ENCODE data around the gene GUCY2F. TPM values are rescaled to one million over a fixed set of nuclear protein-coding genes. Genes with fewer than 3 reads are reported as not detected.

Gene GUCY2F
- total RNA-seq, 1 donor from 2014 or later: 0.07 TPM

GRCh38 chrX:109374262-109374960 lies 107.5 kb downstream of the GUCY2F start:
- Mint-ChIP-seq H3K27me3 (ENCODE audit: insufficient read depth, low read depth) (no peaks in the 10 kb centered on the region), H3K4me3 (no peak overlapping the region), H3K36me3 (no peaks in the 10 kb centered on the region), H3K9me3 (no peaks in the 10 kb centered on the region), H3K27ac (no peak overlapping the region), H3K4me1 (peaks cover 22% of the 10 kb centered on the region)
- H3K9ac ChIP-seq: no peak overlapping the region
- H2AFZ ChIP-seq (replicated peaks): no peak overlapping the region
- no peak for TF ChIP-seq CTCF (IDR thresholded peaks at IDR 0.05)
- no peak for TF ChIP-seq EZH2phosphoT487 (IDR thresholded peaks at IDR 0.05)
- no peaks in the 10 kb centered on the region for H4K20me1 ChIP-seq (ENCODE audit: low read depth)
- no peak overlapping the region for H3K4me3 ChIP-seq
- peaks cover 17% of the 10 kb centered on the region for H3K4me1 ChIP-seq
- no peaks in the 10 kb centered on the region for H3K9me3 ChIP-seq (ENCODE audit: low read depth)
- no peak for DNase-seq (ENCODE audit: low spot score)
- H3F3A ChIP-seq (ENCODE audit: low read depth): no peaks in the 10 kb centered on the region
- no peak overlapping the region for H3K4me2 ChIP-seq
- H3K27me3 ChIP-seq: no peaks in the 10 kb centered on the region
- no peaks in the 10 kb centered on the region for H3K79me2 ChIP-seq (ENCODE audit: low read depth)
- no peak overlapping the region for H3K27ac ChIP-seq
- H3K36me3 ChIP-seq: no peaks in the 10 kb centered on the region

GRCh38 chrX:109373468-109373867 lies 108.4 kb downstream of the GUCY2F start:
- no peaks in the 10 kb centered on the region for H3K27me3 ChIP-seq
- H3F3A ChIP-seq (ENCODE audit: low read depth): no peaks in the 10 kb centered on the region
- no peaks in the 10 kb centered on the region for H3K36me3 Mint-ChIP-seq
- H3K27me3 Mint-ChIP-seq (ENCODE audit: insufficient read depth, low read depth): no peaks in the 10 kb centered on the region
- no peak overlapping the region for H2AFZ ChIP-seq (replicated peaks)
- H3K79me2 ChIP-seq (ENCODE audit: low read depth): no peaks in the 10 kb centered on the region
- DNase-seq (ENCODE audit: low spot score): no peak
- H3K27ac ChIP-seq: no peak overlapping the region
- no peaks in the 10 kb centered on the region for H4K20me1 ChIP-seq (ENCODE audit: low read depth)
- peaks cover 22% of the 10 kb centered on the region for H3K4me1 Mint-ChIP-seq
- H3K9me3 ChIP-seq (ENCODE audit: low read depth): no peaks in the 10 kb centered on the region
- peaks cover 17% of the 10 kb centered on the region for H3K4me1 ChIP-seq
- no peak overlapping the region for H3K27ac Mint-ChIP-seq
- no peak overlapping the region for H3K9ac ChIP-seq
- no peak for TF ChIP-seq EZH2 (IDR thresholded peaks at IDR 0.05)
- TF ChIP-seq EZH2phosphoT487 (IDR thresholded peaks at IDR 0.05): no peak
- TF ChIP-seq CTCF (IDR thresholded peaks at IDR 0.05): no peak
- H3K4me3 Mint-ChIP-seq: no peak overlapping the region
- H3K9me3 Mint-ChIP-seq: peaks cover under 1% of the 10 kb centered on the region
- H3K36me3 ChIP-seq: no peaks in the 10 kb centered on the region
- H3K4me3 ChIP-seq: no peak overlapping the region
- no peak overlapping the region for H3K4me2 ChIP-seq

- Histone ChIP-seq H4K20me1 (ENCODE audit: low read depth) (no peaks in the 10 kb centered on the region), H2AFZ (replicated peaks) (no peak overlapping the region), H3F3A (ENCODE audit: low read depth) (no peaks in the 10 kb centered on the region), H3K4me1 (peaks cover 17% of the 10 kb centered on the region), H3K27ac (no peak overlapping the region), H3K27me3 (no peaks in the 10 kb centered on the region), H3K9ac (no peak overlapping the region), H3K36me3 (no peaks in the 10 kb centered on the region), H3K4me2 (peak overlapping the region; percentile 27), H3K9me3 (ENCODE audit: low read depth) (no peaks in the 10 kb centered on the region), H3K79me2 (ENCODE audit: low read depth) (no peaks in the 10 kb centered on the region), H3K4me3 (no peak overlapping the region)
- Mint-ChIP-seq H3K36me3 (peaks cover 2% of the 10 kb centered on the region), H3K4me1 (peaks cover 22% of the 10 kb centered on the region), H3K27ac (no peak overlapping the region), H3K9me3 (peaks cover 5% of the 10 kb centered on the region), H3K4me3 (no peak overlapping the region), H3K27me3 (ENCODE audit: insufficient read depth, low read depth) (no peaks in the 10 kb centered on the region)
- no peak for DNase-seq (ENCODE audit: low spot score)
- TF ChIP-seq EZH2phosphoT487 (IDR thresholded peaks at IDR 0.05) (no peak), CTCF (IDR thresholded peaks at IDR 0.05) (no peak), EZH2 (IDR thresholded peaks at IDR 0.05) (no peak)
These were observed 109.2 kb downstream of the GUCY2F start for GRCh38 chrX:109372716-109373115.

Measured in neural progenitor cell (in vitro differentiated cells).